Parathyroid adenoma (tissue), 2 donors: ENCODE data around the gene GADD45B.
A peak's percentile ranks its signal among the peaks of the same experiment; 100 is the strongest.

Source experiments
- H2AFZ ChIP-seq: fragments of 300-600 bp; sonication (generic); one replicate; pipeline ENCODE4 v1.7.0; 2017; ENCODE audit warnings: antibody characterized with exemption, mild to moderate bottlenecking
- H3K27ac ChIP-seq: fragments of 300-600 bp; sonication (generic); one replicate; pipeline ENCODE4 v1.7.0; 2017
- H3K27me3 ChIP-seq: fragments of 300-600 bp; sonication (generic); one replicate; pipeline ENCODE4 v1.7.0; 2017; ENCODE audit warnings: low read length; ENCODE audit not compliant: control insufficient read depth, insufficient read depth
- H3K36me3 ChIP-seq: fragments of 300-600 bp; sonication (generic); one replicate; pipeline ENCODE4 v1.7.0; 2017; ENCODE audit warnings: low read length; ENCODE audit not compliant: control insufficient read depth, insufficient read depth
- H3K4me1 ChIP-seq: fragments of 300-600 bp; sonication (generic); one replicate; pipeline ENCODE4 v1.7.0; 2017; ENCODE audit warnings: control low read depth
- H3K4me2 ChIP-seq: fragments of 300-600 bp; sonication (generic); one replicate; pipeline ENCODE4 v1.7.0; 2017; ENCODE audit warnings: low read length
- H3K4me3 ChIP-seq: fragments of 300-600 bp; sonication (generic); one replicate; pipeline ENCODE4 v1.7.0; 2017; ENCODE audit warnings: low read depth, low read length
- H3K79me2 ChIP-seq: fragments of 300-600 bp; sonication (generic); one replicate; pipeline ENCODE4 v1.7.0; 2017; ENCODE audit warnings: control low read depth
- H3K9ac ChIP-seq: fragments of 300-600 bp; sonication (generic); one replicate; pipeline ENCODE4 v1.7.0; 2017; ENCODE audit warnings: mild to moderate bottlenecking
- H3K9me3 ChIP-seq: fragments of 300-600 bp; sonication (generic); one replicate; pipeline ENCODE4 v1.7.0; 2017; ENCODE audit warnings: low read length; ENCODE audit not compliant: control insufficient read depth
- CTCF ChIP-seq: fragments of 300-600 bp; sonication (generic); IDR thresholded peaks from one replicate; pipeline ENCODE4 v1.7.0; 2017; ENCODE audit warnings: antibody characterized with exemption, mild to moderate bottlenecking
- donor health status: primary hyperparathyroidism.

The GADD45B gene

GRCh38 chr19:2474232-2475017 lies 1.5 kb upstream of the GADD45B start:
- Histone ChIP-seq H3K4me2 (peak overlapping the region; percentile 82), H2AFZ (peak overlapping the region; percentile 67), H3K9me3 (no peaks in the 10 kb centered on the region), H3K79me2 (peaks cover 6% of the 10 kb centered on the region), H3K27me3 (no peaks in the 10 kb centered on the region), H3K36me3 (no peaks in the 10 kb centered on the region), H3K27ac (peak overlapping the region; percentile 93), H3K4me3 (peak overlapping the region; percentile 94), H3K4me1 (peaks cover 13% of the 10 kb centered on the region), H3K9ac (no peak overlapping the region)
- peak; percentile 99 for TF ChIP-seq CTCF

- Histone ChIP-seq H3K4me3 (peak overlapping the region; percentile 94), H3K9ac (peak overlapping the region; percentile 1), H3K4me2 (peak overlapping the region; percentile 82), H3K27me3 (no peaks in the 10 kb centered on the region), H3K4me1 (peaks cover 13% of the 10 kb centered on the region), H3K27ac (peak overlapping the region; percentile 93), H3K36me3 (no peaks in the 10 kb centered on the region), H3K9me3 (no peaks in the 10 kb centered on the region), H3K79me2 (peaks cover 6% of the 10 kb centered on the region), H2AFZ (peak overlapping the region; percentile 67)
- TF ChIP-seq CTCF: no peak
These were observed 767 bp upstream of the GADD45B start for GRCh38 chr19:2475018-2475701.

- Histone ChIP-seq H3K4me2 (peak overlapping the region; percentile 80), H3K79me2 (peaks cover 6% of the 10 kb centered on the region), H3K9me3 (no peaks in the 10 kb centered on the region), H3K9ac (peak overlapping the region; percentile 87), H3K4me3 (peak overlapping the region; percentile 94), H3K27ac (peak overlapping the region; percentile 93), H3K27me3 (no peaks in the 10 kb centered on the region), H3K4me1 (peaks cover 13% of the 10 kb centered on the region), H2AFZ (peak overlapping the region; percentile 1), H3K36me3 (no peaks in the 10 kb centered on the region)
- TF ChIP-seq CTCF: no peak
These were observed 669 bp downstream of the GADD45B start for GRCh38 chr19:2476451-2477140.

- Histone ChIP-seq H3K4me2 (peak overlapping the region; percentile 80), H3K36me3 (no peaks in the 10 kb centered on the region), H3K27me3 (no peaks in the 10 kb centered on the region), H3K4me3 (peak overlapping the region; percentile 94), H3K9me3 (no peaks in the 10 kb centered on the region), H3K27ac (peak overlapping the region; percentile 93), H3K79me2 (peaks cover 6% of the 10 kb centered on the region), H2AFZ (no peak overlapping the region), H3K4me1 (peaks cover 13% of the 10 kb centered on the region), H3K9ac (peak overlapping the region; percentile 87)
- no peak for TF ChIP-seq CTCF
These were observed 1.3 kb downstream of the GADD45B start for GRCh38 chr19:2477141-2477710.
